Testis (tissue), 3 donors: ENCODE data around the gene SET. TPM values are rescaled to one million over a fixed set of nuclear protein-coding genes. Genes with fewer than 3 reads are reported as not detected.

Source experiments
- DNase-seq: peaks from one replicate; pipeline ENCODE4 v3.0.0-alpha.2; 2019
- H3K27ac ChIP-seq, 2 donors: fragments of 200-600 bp; sonication (generic); one replicate each; pipeline ENCODE4 v1.5.1; 2019
- H3K27me3 ChIP-seq: fragments of 200-600 bp; sonication (generic); one replicate; pipeline ENCODE4 v1.5.1; 2019
- H3K36me3 ChIP-seq: fragments of 200-600 bp; sonication (generic); one replicate; pipeline ENCODE4 v1.5.1; 2017; ENCODE audit warnings: low read depth; ENCODE audit errors: missing control alignments
- H3K4me1 ChIP-seq: fragments of 200-600 bp; sonication (generic); one replicate; pipeline ENCODE4 v1.5.1; 2019
- H3K4me3 ChIP-seq, 2 donors: fragments of 200-600 bp; sonication (generic); one replicate each; pipeline ENCODE4 v1.5.1; 2017 to 2019
- H3K9me3 ChIP-seq: fragments of 200-600 bp; sonication (generic); one replicate; pipeline ENCODE4 v1.5.1; 2017
- CTCF ChIP-seq, 3 experiments: fragments of 450-650 bp in 2 of 3; fragments of 200-600 bp in 1 of 3; sonication (generic) in 1 of 3; IDR thresholded peaks; one replicate each; pipeline ENCODE4 v1.5.1; 2016 to 2019; ENCODE audit warnings: antibody characterized with exemption in 3 of 3, mild to moderate bottlenecking in 2 of 3, moderate library complexity in 1 of 3
- POLR2A ChIP-seq: fragments of 450-650 bp; IDR thresholded peaks from one replicate; pipeline ENCODE4 v1.6.1; 2017; ENCODE audit warnings: antibody characterized with exemption, mild to moderate bottlenecking, moderate library complexity
- WGBS, 2 donors: methylation state at CpG; one replicate each; pipeline ENCODE4 v1.1.5; 2018; 5-methylcytosine and 5-hydroxymethylcytosine counted together
- intact Hi-C: fragments of 100-400 bp; cut with DNase I; formaldehyde crosslinking; loops from one replicate; pipeline ENCODE4 v1.15.1; 2023; ENCODE audit warnings: low total_unique reads
- polyA plus RNA-seq: library from polyadenylated mRNA; stranded (reverse); fragments of 350-450 nt; fragmentation: Illumina TruSeq; extraction: RNeasy Lipid Tissue Mini Kit (QIAGEN cat#74804); gene quantifications from one replicate; pipeline ENCODE4 v1.2.3, GENCODE V29; 2014; ENCODE audit warnings: low read depth, low replicate concordance; ENCODE audit not compliant: insufficient read depth
- total RNA-seq, 2 donors: library from RNA; depleted of rRNA; stranded (reverse); fragments of >200 nt; gene quantifications; one replicate each; pipeline ENCODE4 v1.2.3, GENCODE V29; 2016

SET gene
- total and polyA plus RNA-seq, 3 donors from 2014 or later: 113 to 159 (median 142) TPM

GRCh38 chr9:128677794-128678193, 11.2 kb upstream of the SET start:
- Histone ChIP-seq H3K36me3 (no peaks in the 10 kb centered on the region), H3K4me1 (no peaks in the 10 kb centered on the region), H3K9me3 (no peaks in the 10 kb centered on the region), H3K27me3 (no peaks in the 10 kb centered on the region), H3K4me3 (no peak overlapping the region), H3K27ac (no peak overlapping the region)
- WGBS, 2 donors: 71 to 76% methylated on average over 10 of the region's 10 CpGs
- intact Hi-C loops: no loop called here
- DNase-seq: no peak
- TF ChIP-seq CTCF (IDR thresholded peaks at IDR 0.05) (no peak), POLR2A (no peak)

GRCh38 chr9:128683340-128684064, 5.5 kb upstream of the SET start:
- peak overlapping the region; percentile 69 to 72 for H3K27ac ChIP-seq
- WGBS, 2 donors: 20 to 30% methylated on average over 9 to 21 of the region's 21 CpGs
- intact Hi-C loops: no loop called here
- H3K4me3 ChIP-seq: peak overlapping the region; percentile 50 to 58
- H3K36me3 ChIP-seq: no peaks in the 10 kb centered on the region
- H3K4me1 ChIP-seq: peaks cover 12% of the 10 kb centered on the region
- H3K27me3 ChIP-seq: no peaks in the 10 kb centered on the region
- TF ChIP-seq CTCF (IDR thresholded peaks at IDR 0.05) (no peak), POLR2A (no peak)
- DNase-seq: peak; percentile 41
- no peaks in the 10 kb centered on the region for H3K9me3 ChIP-seq

- H3K4me1 ChIP-seq: peaks cover 12% of the 10 kb centered on the region
- no peak for TF ChIP-seq POLR2A
- TF ChIP-seq CTCF (IDR thresholded peaks at IDR 0.05): no peak
Measured at GRCh38 chr9:128684065-128684324, 5.0 kb upstream of the SET start.

GRCh38 chr9:128684325-128685199, 4.5 kb upstream of the SET start:
- Histone ChIP-seq H3K4me1 (peaks cover 12% of the 10 kb centered on the region), H3K36me3 (no peaks in the 10 kb centered on the region), H3K4me3 (peak overlapping the region; percentile 50 to 58), H3K27me3 (no peaks in the 10 kb centered on the region), H3K27ac (peak overlapping the region; percentile 69 to 72), H3K9me3 (no peaks in the 10 kb centered on the region)
- TF ChIP-seq POLR2A (no peak), CTCF (IDR thresholded peaks at IDR 0.05) (no peak)
- 28 to 30% methylated on average over 14 to 15 of the region's 15 CpGs for WGBS, 2 donors
- intact Hi-C loops: no loop called here
- DNase-seq: peak; percentile 71

More at GRCh38 chr9:128684065-128684324, 5.0 kb upstream of the SET start:
- Histone ChIP-seq H3K27me3 (no peaks in the 10 kb centered on the region), H3K4me3 (peak overlapping the region; percentile 50 to 58), H3K27ac (peak overlapping the region; percentile 69 to 72), H3K36me3 (no peaks in the 10 kb centered on the region), H3K9me3 (no peaks in the 10 kb centered on the region)
- WGBS, 2 donors: 4 to 16% methylated on average over 3 of the region's 3 CpGs
- intact Hi-C loops: no loop called here
- DNase-seq: no peak
